Right lobe of liver (tissue), 4 donors: ENCODE results near the gene OPA1.

ENCODE experiments used
- POLR2A ChIP-seq: fragments of 450-650 bp; IDR thresholded peaks from one replicate; pipeline ENCODE4 v1.6.1; 2017; ENCODE audit warnings: antibody characterized with exemption, mild to moderate bottlenecking
- TF ChIP-seq, protein P1 (sequence below), 4 donors: fragments of 200-600 bp in 3 of 4; fragments of 450-650 bp in 1 of 4; IDR thresholded peaks; one replicate each; pipeline versions ENCODE4 v1.5.1 to v1.8.0; 2016 to 2022; ENCODE audit warnings: antibody characterized with exemption in 4 of 4, mild to moderate bottlenecking in 2 of 4
- donor health status: DM: no; HTN: no; CAD: no.
- donor health status: DM: no; HTN: no; CAD: no.
- donor health status: DM: no; HTN: yes; CAD: no.

DNA sequence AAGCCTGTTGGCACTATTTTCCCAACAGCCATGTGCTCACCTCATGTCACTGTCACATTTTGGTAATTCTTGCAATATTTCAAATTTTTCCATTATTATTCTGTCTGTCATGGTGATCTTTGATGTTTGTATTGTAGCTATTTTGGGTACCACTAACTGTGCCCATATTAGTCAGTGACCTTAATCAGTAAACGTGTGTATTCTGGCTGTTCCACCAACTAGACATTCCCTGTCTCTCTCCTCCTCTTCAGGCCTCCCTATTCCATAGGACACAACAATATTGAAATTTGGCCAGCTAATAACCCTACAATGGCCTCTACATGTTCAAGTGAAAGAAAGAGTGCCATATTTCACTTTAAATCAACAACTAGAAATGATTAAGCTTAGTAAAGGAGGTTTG lies 88.6 kb downstream of the OPA1 start:
- TF ChIP-seq, protein P1, sequence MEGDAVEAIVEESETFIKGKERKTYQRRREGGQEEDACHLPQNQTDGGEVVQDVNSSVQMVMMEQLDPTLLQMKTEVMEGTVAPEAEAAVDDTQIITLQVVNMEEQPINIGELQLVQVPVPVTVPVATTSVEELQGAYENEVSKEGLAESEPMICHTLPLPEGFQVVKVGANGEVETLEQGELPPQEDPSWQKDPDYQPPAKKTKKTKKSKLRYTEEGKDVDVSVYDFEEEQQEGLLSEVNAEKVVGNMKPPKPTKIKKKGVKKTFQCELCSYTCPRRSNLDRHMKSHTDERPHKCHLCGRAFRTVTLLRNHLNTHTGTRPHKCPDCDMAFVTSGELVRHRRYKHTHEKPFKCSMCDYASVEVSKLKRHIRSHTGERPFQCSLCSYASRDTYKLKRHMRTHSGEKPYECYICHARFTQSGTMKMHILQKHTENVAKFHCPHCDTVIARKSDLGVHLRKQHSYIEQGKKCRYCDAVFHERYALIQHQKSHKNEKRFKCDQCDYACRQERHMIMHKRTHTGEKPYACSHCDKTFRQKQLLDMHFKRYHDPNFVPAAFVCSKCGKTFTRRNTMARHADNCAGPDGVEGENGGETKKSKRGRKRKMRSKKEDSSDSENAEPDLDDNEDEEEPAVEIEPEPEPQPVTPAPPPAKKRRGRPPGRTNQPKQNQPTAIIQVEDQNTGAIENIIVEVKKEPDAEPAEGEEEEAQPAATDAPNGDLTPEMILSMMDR (IDR thresholded peaks at IDR 0.05), result no peak
- TF ChIP-seq POLR2A, result no peak
